ENCODE data around the gene IFITM5. TPM values are rescaled to one million over a fixed set of nuclear protein-coding genes. Genes with fewer than 3 reads are reported as not detected.

Gene IFITM5
- total RNA-seq, 1 experiment from 2014 or later = not detected

DNA sequence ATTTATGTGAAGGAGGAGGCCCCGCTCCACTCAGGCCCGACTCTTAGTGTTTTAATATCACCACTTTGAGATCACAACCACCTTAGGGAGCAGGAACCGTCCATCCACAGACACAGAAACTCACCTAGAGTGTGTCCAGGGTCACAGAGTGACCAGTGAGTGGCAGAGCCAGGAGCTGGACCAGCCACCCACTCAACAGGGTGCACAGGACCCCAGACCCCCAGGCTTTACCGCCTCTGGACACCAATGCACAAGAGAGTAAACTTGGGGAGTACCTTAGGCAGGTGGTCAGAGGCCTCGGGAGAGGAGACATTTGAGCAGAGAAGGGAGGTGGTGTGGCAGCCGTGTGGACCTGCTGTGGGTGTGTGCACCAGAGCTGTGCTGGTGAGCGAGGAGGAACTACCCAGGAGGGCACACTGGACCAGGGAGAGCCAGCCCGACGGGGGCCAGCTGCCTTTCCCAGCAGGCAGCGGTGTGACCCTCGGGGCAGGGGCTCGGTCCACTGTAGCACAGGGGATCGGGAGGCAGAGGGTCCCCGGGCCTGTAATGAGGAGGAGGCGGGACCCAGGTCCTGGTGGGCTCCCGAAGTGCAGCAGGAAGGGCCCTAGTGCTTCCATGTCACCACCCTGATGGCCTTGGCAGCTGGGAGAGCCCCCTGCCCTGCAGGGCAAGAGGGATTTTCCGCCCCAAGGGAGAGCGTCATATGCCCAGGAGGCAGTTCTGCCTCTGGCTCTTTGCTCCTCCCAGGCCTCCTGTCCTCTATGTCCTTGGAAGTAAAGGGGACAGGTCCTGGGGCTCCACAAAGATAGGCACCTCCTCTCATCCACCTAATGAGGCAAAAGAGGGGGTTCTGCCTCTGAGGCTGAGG, 28.6 kb downstream of the IFITM5 start:
- no peaks in the 10 kb centered on the region for H3K79me2 ChIP-seq (ENCODE audit: insufficient read depth, low read length)
- peak; percentile 25 for DNase-seq
- H3K27me3 Mint-ChIP-seq (ENCODE audit: low read depth) = peaks cover 13% of the 10 kb centered on the region
- no peaks in the 10 kb centered on the region for H3K9me3 ChIP-seq (ENCODE audit: control insufficient read depth, low read depth, low read length)
- H3K23me2 ChIP-seq (ENCODE audit: insufficient read length, low read depth, low read length, poor library complexity, severe bottlenecking) = no peaks in the 10 kb centered on the region
- no peak overlapping the region for H2BK20ac ChIP-seq (ENCODE audit: low read depth, low read length, poor library complexity, severe bottlenecking)
- H2BK15ac ChIP-seq (ENCODE audit: low read depth, low read length) = no peak overlapping the region
- H3K4ac ChIP-seq (ENCODE audit: low read depth, low read length) = no peak overlapping the region
- H3T11ph ChIP-seq (ENCODE audit: low read length) = no peak overlapping the region
- TF ChIP-seq, protein P1, sequence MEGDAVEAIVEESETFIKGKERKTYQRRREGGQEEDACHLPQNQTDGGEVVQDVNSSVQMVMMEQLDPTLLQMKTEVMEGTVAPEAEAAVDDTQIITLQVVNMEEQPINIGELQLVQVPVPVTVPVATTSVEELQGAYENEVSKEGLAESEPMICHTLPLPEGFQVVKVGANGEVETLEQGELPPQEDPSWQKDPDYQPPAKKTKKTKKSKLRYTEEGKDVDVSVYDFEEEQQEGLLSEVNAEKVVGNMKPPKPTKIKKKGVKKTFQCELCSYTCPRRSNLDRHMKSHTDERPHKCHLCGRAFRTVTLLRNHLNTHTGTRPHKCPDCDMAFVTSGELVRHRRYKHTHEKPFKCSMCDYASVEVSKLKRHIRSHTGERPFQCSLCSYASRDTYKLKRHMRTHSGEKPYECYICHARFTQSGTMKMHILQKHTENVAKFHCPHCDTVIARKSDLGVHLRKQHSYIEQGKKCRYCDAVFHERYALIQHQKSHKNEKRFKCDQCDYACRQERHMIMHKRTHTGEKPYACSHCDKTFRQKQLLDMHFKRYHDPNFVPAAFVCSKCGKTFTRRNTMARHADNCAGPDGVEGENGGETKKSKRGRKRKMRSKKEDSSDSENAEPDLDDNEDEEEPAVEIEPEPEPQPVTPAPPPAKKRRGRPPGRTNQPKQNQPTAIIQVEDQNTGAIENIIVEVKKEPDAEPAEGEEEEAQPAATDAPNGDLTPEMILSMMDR (conservative IDR thresholded peaks at IDR 0.05) = no peak
- no peak overlapping the region for H3K18ac ChIP-seq (ENCODE audit: insufficient read length, low read depth, low read length)
- H3K9ac ChIP-seq (ENCODE audit: extremely low read depth, insufficient read length, low read length) = no peak overlapping the region
- no peak overlapping the region for H2BK120ac ChIP-seq (ENCODE audit: low read depth, low read length, poor library complexity, severe bottlenecking)
- H4K91ac ChIP-seq (ENCODE audit: insufficient read length, low read depth, low read length) = no peak overlapping the region
- H2AK5ac ChIP-seq (ENCODE audit: insufficient read length, low read length) = no peak overlapping the region
- H3K56ac ChIP-seq (ENCODE audit: insufficient read length, low read depth, low read length) = no peak overlapping the region
- H3K4me1 ChIP-seq (ENCODE audit: insufficient read depth, low read length) = peaks cover 6% of the 10 kb centered on the region
- no peaks in the 10 kb centered on the region for H3K79me1 ChIP-seq (ENCODE audit: insufficient read depth, low read depth, low read length, poor library complexity, severe bottlenecking)
- no peak overlapping the region for H3K14ac ChIP-seq (ENCODE audit: insufficient read depth, low read length)
- no peaks in the 10 kb centered on the region for H4K20me1 ChIP-seq (ENCODE audit: control insufficient read depth, insufficient read depth, insufficient read length)
- no peak overlapping the region for H3K4me2 ChIP-seq (ENCODE audit: insufficient read depth, insufficient read length, low read length)
- no peak overlapping the region for H3K23ac ChIP-seq (ENCODE audit: insufficient read length, low read depth, low read length)
- no peak overlapping the region; a peak in 1 of 7 replicates for H3K27ac Mint-ChIP-seq
- no peak overlapping the region for H3K27ac ChIP-seq (ENCODE audit: insufficient read length, low read depth, low read length)
- H2AFZ ChIP-seq (ENCODE audit: low read length) = no peak overlapping the region
- no peak overlapping the region for H4K8ac ChIP-seq (replicated peaks; ENCODE audit: insufficient read length, low read depth, low read length)
- H3K4me3 Mint-ChIP-seq = no peak overlapping the region; a peak in 1 of 5 replicates
- no CpG with 5 or more reads among the region's 18 CpGs for WGBS (ENCODE audit: extremely low coverage, insufficient read length, low lambda C conversion rate)
- H3K4me1 Mint-ChIP-seq = peaks cover 34 to 37% of the 10 kb centered on the region in 2 experiments
- peaks cover 12 to 17% of the 10 kb centered on the region in 2 experiments for H3K9me3 Mint-ChIP-seq
- no peak overlapping the region for H4K5ac ChIP-seq (ENCODE audit: insufficient read length, low read depth, low read length)
- peaks cover 0 to 6% (median 3%) of the 10 kb centered on the region in 3 experiments; a peak in 4 of 7 replicates for H3K36me3 Mint-ChIP-seq (ENCODE audit: insufficient read depth in 1 of 3, low read depth in 3 of 3)
- H2BK5ac ChIP-seq (ENCODE audit: insufficient read length, low read length) = no peak overlapping the region
- no peaks in the 10 kb centered on the region for H3K27me3 ChIP-seq (ENCODE audit: insufficient read depth, low read length)
- H2BK12ac ChIP-seq (ENCODE audit: insufficient read length, low read depth, low read length) = no peak overlapping the region
